HS-5 (cell line): Measurements from ENCODE around the gene CD99L2.
A peak's percentile ranks its signal among the peaks of the same experiment; 100 is the strongest.

ENCODE experiments used
- DNase-seq: peaks from one replicate; pipeline ENCODE4 v3.0.0-alpha.2; 2012; ENCODE audit warnings: low read depth

The CD99L2 gene, protein sequence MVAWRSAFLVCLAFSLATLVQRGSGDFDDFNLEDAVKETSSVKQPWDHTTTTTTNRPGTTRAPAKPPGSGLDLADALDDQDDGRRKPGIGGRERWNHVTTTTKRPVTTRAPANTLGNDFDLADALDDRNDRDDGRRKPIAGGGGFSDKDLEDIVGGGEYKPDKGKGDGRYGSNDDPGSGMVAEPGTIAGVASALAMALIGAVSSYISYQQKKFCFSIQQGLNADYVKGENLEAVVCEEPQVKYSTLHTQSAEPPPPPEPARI

GRCh38 chrX:150898343-150899190, at the start of gene CD99L2:
Gene CD99L2 (minus strand): TSS chrX:150898668. CDS start chrX:150898588, 80 bp downstream.
- DNase-seq = no peak

GRCh38 chrX:150944233-150944632, 45.8 kb upstream of the CD99L2 start:
- no peak for DNase-seq

- DNase-seq = no peak
Observed at GRCh38 chrX:150942942-150943594, 44.6 kb upstream of the CD99L2 start.

- DNase-seq = no peak
Observed at GRCh38 chrX:150941580-150941979, 43.1 kb upstream of the CD99L2 start.

DNA sequence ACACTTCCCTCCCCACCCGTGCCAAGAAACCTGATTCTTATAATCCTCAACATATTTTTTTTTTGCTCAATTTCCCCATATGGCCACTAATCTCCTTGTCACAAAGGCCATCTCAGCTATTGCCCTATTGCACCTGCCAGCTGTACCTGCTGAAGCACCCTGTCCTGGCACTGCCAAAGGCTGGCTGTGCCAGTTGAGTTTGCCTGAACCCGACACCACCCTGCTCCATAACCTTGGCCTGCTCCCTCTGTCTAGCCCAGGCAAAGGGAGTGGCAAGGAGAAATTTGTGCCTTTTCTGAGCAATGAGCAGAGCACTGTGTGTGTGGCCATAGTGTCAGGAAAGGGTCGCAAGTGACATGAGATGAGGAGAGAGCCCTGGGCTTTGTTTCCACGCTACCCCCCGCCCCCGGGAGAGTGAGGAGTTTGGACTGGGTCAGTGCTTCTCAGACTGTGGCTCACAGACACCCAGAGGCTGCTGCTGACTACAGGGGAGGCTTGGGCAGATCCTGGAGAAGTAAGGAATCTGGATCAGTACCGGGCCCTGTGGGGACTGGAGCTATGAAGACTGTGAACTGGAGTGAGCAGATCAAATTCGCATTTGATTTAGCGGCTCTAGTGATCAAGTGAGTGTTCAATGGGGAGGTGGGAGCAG, 42.5 kb upstream of the CD99L2 start:
- no peak for DNase-seq

DNA sequence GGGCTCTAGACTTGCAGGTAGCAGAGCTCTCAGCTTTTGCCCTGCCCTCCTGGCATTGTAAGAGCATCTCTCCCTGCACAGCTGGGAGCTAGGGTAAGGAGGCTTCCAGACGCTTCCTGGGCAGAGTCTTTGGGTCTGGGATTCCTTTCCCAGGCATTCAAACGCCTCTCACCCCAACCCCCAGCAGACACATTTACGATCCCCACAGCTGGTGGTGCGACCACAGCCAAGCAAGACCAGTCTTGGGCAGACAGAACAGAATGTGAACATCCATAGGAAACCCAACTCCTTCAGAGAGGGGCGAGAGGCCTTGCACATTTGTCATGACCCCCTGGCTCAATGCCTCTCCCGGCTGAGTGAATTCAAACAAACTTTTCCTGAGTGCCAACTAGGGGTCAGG, 38.1 kb upstream of the CD99L2 start:
- DNase-seq = no peak

DNA sequence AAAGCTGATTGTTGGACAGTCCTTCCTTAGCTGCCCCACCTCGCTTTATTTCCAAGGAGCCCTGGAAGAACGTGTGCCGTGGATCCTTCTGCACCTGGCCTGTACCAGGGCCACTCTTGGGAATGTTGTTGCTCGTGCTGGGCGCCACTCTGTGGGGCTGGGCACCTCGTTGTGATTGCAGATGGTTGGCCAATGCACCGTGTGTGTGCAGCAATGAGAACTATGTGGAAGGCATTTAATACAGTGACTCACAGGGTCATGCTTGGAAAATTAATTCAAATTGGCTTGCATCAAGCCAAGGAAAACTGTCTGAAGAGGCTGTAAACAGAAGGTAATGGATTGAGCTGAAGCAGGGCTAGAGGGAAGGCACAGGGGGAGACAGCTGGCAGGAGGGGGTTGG, 37.0 kb upstream of the CD99L2 start:
- DNase-seq = peak; percentile 18

GRCh38 chrX:150934453-150934852, 36.0 kb upstream of the CD99L2 start:
- DNase-seq = peak; percentile 43

DNA sequence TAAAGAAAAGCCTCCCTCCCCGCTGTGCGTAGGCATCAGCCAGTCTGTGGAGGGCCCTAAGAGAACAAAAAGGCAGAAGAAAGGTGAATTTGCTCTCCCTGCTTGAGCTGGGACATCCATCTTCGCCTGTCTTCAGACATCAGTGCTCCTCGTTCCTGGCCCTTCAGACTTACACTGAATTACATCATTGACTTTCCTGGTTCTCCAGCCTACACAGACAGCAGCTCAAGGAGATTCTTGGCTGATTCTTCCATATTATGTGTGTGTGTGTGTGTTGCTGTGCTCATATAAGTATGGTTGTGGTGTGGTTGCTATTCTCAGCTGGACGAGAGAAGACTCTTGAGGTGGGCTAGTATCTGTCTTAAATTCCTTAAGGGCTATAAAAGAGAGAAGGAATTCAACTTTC, 35.5 kb upstream of the CD99L2 start:
- DNase-seq = no peak

DNA sequence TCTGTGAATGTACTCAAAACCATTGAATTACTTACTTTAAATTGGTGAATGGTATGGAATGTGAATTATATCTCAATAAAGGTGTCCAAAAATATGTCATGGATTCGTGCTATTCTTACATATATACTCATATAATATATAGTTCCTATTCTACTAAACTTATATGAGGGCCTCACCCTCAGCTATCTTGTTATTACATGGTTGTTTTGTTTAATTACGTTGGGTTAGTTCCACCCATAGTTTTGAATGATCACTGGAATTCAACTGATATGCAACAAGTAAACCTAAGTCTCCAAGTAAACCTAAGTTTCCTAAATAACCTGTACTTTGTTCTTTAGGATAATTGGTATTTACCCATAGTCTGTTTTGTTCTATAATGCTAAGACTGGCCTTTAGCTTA, 30.6 kb upstream of the CD99L2 start:
- no peak for DNase-seq

- no peak for DNase-seq
Observed at GRCh38 chrX:150926791-150927190, 28.3 kb upstream of the CD99L2 start.

DNA sequence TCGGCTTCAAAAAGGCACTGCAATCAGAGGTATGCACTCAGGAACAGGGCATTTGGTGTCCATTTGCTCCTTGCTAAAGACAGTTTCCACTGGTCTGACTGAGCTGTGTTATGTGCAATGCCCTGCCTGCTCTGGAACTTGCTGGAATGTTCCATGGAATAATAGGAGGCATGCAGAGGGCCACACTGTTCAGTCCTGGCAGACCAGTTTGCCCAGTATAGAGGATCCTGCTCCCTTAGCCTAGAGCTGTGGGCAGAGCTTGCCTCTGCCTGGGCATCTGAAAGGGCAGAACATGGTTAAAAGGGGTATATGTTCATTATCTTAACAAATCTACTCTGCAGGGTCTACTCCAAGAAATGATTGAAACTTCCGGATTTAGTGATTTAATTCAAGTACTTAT, 27.8 kb upstream of the CD99L2 start:
- no peak for DNase-seq

- no peak for DNase-seq
Observed at GRCh38 chrX:150919401-150919800, 20.9 kb upstream of the CD99L2 start.

- no peak for DNase-seq
Observed at GRCh38 chrX:150913511-150913910, 15.0 kb upstream of the CD99L2 start.

DNA sequence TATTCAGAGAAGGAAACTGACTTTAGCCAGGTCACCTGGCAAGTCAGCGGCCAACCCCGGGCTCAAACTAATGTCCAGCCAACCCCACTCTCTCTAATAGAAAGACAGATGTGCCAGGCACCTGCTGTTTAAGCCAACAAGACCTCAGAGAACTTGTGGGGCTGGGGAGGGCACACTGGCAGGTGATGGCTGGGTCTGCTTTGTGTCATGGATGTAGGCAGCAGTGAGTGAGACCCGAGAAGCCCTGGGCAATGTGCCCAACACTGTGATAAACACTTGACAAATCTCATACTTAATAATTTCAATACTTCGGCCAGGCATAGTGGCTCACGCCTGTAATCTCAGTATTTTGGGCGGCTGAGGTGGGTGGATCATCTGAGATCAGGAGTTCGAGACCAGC, 9.0 kb upstream of the CD99L2 start:
- DNase-seq = no peak

- no peak for DNase-seq
Observed at GRCh38 chrX:150906694-150907093, 8.2 kb upstream of the CD99L2 start.

DNA sequence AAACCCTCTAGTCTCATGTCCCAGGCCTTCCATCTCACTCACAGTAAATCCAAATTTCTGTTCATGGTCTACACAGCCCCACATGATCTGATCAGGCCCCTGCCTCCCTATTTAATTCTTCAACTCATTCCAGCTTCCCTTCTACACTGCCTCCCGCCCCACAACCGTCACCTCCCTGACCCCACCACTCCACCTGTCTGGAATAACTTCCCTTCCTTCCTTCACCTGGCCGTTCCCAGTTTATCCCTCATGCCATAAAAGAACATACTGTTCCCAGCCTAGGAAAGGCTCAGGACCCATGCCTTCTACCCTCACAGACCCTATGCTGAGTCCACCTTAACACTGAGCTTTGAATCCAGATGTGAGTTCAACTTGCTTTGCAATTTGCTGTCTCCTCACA, 6.8 kb upstream of the CD99L2 start:
- DNase-seq = no peak

DNA sequence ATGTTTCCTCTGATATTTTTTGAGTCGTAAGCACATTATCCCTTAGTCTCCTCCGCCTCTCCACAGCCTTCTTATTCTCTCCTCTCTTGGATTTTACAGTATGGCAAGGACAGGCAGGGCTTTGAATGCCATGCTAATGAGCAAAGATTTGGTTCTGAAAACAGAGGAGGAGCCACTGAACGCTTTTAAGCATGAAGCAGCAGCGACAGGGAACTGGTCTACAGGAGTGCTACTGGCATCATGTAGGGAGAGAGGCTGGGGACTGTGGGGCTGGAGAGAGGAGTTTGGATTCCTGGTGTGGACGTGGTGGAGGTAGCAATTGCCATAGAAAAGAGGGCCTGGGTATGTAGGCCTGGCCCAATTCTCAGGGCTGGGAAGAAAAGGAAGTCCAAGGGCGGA, 4.6 kb upstream of the CD99L2 start:
- no peak for DNase-seq

GRCh38 chrX:150902434-150903109, 4.1 kb upstream of the CD99L2 start:
- no peak for DNase-seq

DNA sequence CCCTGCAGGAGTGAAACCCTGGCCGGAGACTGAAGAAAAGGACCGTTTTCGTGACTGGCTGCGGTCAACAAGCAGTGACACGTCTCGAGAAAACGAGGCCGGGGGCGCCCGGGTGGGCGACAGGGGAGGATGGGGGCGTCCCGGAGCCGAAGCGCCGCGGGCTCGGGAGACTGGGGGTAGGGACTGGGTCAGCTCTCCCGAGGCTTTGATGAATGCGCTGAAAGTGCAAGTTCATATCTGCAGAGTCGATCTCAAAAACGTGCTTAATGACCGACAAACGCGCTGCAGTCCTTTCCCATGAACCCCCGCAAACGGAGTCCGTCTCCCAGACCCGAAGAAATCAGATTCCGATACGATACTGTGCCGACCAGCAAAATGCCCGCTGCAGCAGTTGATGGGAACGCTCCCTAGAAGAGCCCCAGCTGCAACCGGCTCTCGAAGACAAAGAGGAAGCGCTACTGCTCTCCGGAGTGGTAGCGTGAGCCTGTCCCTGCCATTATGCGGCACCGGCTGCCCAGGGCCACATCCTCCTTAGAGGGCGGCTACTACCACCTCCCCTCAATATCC, 806 bp upstream of the CD99L2 start:
- no peak for DNase-seq
